PFSK-1 (cell line): ENCODE measurements around the gene ATG14.

Experiments used
- POLR2AphosphoS5 ChIP-seq: IDR thresholded peaks from 2 replicates; pipeline ENCODE4 v1.6.1; 2012; ENCODE audit warnings: low read depth, mild to moderate bottlenecking, control low read depth, low read length, moderate library complexity
- REST ChIP-seq, 2 experiments: IDR thresholded peaks; 2 replicates each; pipeline versions ENCODE4 v1.6.1 to v1.8.0; 2011 to 2012; ENCODE audit warnings: low read depth in 2 of 2, low read length in 2 of 2, control low read depth in 1 of 2, inconsistent platforms in 1 of 2, mild to moderate bottlenecking in 1 of 2, moderate library complexity in 1 of 2; ENCODE audit not compliant: insufficient read depth in 1 of 2
- SIN3A ChIP-seq: IDR thresholded peaks from 2 replicates; pipeline ENCODE4 v1.6.1; 2012; ENCODE audit warnings: mild to moderate bottlenecking, low read length, moderate library complexity, borderline replicate concordance; ENCODE audit not compliant: insufficient read depth

DNA sequence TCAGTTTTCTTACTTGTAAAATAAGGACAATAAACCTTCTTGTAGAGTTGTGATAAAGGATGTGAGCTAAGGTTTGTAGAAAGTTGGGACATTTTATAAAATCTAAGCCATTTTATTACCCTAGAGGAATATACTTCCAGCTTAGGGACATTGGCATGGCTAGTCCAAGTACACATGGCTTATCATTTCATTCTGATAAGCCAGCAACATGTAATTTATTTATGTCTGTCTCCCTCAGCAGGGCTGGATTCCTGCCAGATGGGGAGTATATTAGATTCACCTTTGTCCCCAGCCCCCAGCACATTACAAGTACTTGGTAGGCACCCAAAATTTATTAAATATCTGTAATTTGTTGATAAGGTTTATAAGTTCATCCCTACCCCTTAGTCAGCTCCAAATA is 6.3 kb upstream of the ATG14 start:
- TF ChIP-seq SIN3A (no peak), REST (IDR thresholded peaks at IDR 0.05; ENCODE audit: insufficient read depth in 1 of 2, low read depth in 2 of 2, low read length in 2 of 2) (no peak), POLR2AphosphoS5 (no peak)
